PC-3 (cell line): ENCODE data around the gene KDM3A.

Experiments used
- EZH2phosphoT487 ChIP-seq: fragments of 300-600 bp; sonication (generic); IDR thresholded peaks from 2 replicates; pipeline ENCODE4 v1.6.1; 2018; ENCODE audit warnings: mild to moderate bottlenecking, antibody characterized with exemption, low read length, borderline replicate concordance
- TF ChIP-seq, protein P1 (sequence below): fragments of 300-600 bp; sonication (generic); conservative IDR thresholded peaks from 2 replicates; pipeline ENCODE4 v1.5.1; 2017; ENCODE audit warnings: antibody characterized with exemption, low read depth, mild to moderate bottlenecking, low read length

DNA sequence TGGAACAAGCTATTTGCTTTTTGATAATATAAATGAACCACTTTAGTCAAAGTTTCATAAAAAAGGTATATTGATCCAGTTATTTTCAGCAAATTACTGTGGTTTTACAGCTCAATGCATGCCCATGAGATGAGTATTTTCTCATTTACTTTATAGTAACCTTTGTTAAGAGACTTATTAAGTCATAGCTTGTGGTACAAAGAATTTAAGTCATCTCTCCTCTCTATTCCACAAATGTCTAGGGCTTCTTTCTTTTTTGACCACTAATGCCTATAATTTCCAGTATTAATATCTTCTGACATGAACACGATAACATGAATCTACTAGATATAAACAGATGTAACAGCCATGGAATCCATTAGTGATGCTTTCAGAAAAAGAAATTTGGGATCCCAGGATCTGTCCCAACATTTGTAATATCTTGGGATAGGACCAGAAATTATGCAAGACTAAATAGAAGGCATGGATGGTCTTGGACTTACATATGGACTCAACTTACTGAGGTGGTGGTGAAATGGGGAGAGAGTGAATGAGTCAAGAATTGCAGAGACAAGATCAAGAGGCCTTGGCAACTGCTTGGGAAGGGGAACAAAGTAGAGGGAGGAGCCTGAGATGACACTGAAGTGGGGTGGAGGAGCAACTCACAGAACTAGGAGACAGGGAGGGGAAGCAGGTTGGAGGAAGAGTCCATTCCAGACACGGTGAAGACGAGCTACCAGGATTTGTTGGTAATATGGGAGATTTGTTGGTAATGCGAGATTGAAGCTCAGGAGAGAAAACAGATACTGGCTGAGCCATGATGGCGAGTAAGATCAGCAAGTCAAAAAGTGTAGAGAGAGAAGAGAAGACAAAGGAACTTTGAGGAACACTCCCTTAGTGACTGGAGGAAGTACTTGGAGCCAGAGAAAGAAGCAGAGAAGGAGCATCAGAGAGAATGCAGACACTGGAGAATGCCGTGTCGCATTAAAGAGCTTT is 42.4 kb upstream of the KDM3A start:
- TF ChIP-seq, protein P1, sequence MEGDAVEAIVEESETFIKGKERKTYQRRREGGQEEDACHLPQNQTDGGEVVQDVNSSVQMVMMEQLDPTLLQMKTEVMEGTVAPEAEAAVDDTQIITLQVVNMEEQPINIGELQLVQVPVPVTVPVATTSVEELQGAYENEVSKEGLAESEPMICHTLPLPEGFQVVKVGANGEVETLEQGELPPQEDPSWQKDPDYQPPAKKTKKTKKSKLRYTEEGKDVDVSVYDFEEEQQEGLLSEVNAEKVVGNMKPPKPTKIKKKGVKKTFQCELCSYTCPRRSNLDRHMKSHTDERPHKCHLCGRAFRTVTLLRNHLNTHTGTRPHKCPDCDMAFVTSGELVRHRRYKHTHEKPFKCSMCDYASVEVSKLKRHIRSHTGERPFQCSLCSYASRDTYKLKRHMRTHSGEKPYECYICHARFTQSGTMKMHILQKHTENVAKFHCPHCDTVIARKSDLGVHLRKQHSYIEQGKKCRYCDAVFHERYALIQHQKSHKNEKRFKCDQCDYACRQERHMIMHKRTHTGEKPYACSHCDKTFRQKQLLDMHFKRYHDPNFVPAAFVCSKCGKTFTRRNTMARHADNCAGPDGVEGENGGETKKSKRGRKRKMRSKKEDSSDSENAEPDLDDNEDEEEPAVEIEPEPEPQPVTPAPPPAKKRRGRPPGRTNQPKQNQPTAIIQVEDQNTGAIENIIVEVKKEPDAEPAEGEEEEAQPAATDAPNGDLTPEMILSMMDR: no peak
- no peak for TF ChIP-seq EZH2phosphoT487
